ENCODE results near the gene LARP7. TPM values are rescaled to one million over a fixed set of nuclear protein-coding genes. Genes with fewer than 3 reads are reported as not detected.
A peak's percentile ranks its signal among the peaks of the same experiment; 100 is the strongest.

Gene LARP7
- total and polyA plus RNA-seq, 2 of the 8 experiments (the other 6 are each of a cell fraction or from before 2014, with no cell fraction given) = 9.3 to 38.3 TPM

GRCh38 chr4:112645541-112646329 lies 8.8 kb downstream of the LARP7 start:
- peak overlapping the region; percentile 94 to 100 (median 100); a peak in 7 of 8 replicates for H3K4me3 ChIP-seq (ENCODE audit: extremely low read depth in 1 of 4, insufficient read depth in 2 of 4, low read depth in 3 of 4, low read length in 4 of 4)
- DNase-seq (ENCODE audit: low read depth in 1 of 2, low spot score in 2 of 2) = peak; percentile 75 to 88
- H3K4me2 ChIP-seq (ENCODE audit: insufficient read depth in 1 of 2, low read depth in 2 of 2, low read length in 2 of 2) = peak overlapping the region; percentile 44 to 55; a peak in 3 of 4 replicates
- no peak overlapping the region for H2BK120ac ChIP-seq (replicated peaks; ENCODE audit: low read depth, low read length)
- H3K56ac ChIP-seq (replicated peaks; ENCODE audit: insufficient read length, low read depth, low read length) = no peak overlapping the region
- H2BK20ac ChIP-seq (ENCODE audit: low read length) = no peak overlapping the region
- CTCF ChIA-PET (ENCODE audit: partially characterized antibody) = interaction anchor here (0.6 to 3.8 kb wide), 10 partner anchors 8 to 293 kb away, joined by 3 to 17 read pairs (median 4); partner anchors contain the start of gene LARP7
- H3K79me2 ChIP-seq (ENCODE audit: control insufficient read depth in 1 of 2, insufficient read depth in 2 of 2, low read length in 2 of 2) = peaks cover 3 to 56% of the 10 kb centered on the region in 2 experiments; a peak in 2 of 4 replicates
- peaks cover 2% of the 10 kb centered on the region; the same call in 1 of the 2 replicates for H3K23me2 ChIP-seq (ENCODE audit: low read depth, low read length)
- H4K20me1 ChIP-seq (replicated peaks in 1 of 2; ENCODE audit: control insufficient read depth in 1 of 2, insufficient read depth in 2 of 2, low read length in 2 of 2) = no peaks in the 10 kb centered on the region
- H2BK15ac ChIP-seq (ENCODE audit: low read length) = no peak overlapping the region
- H3K18ac ChIP-seq (ENCODE audit: extremely low read depth, low read length) = no peak overlapping the region
- no peaks in the 10 kb centered on the region for H3K9me3 ChIP-seq (ENCODE audit: insufficient read depth in 2 of 2, low read depth in 1 of 2, low read length in 1 of 2)
- no peak overlapping the region for H2AK5ac ChIP-seq (ENCODE audit: low read depth, low read length)
- H4K5ac ChIP-seq (ENCODE audit: insufficient read length, low read depth, low read length) = no peak overlapping the region
- H2BK5ac ChIP-seq (ENCODE audit: low read depth, low read length) = no peak overlapping the region
- H3K4me1 ChIP-seq (replicated peaks in 1 of 4; ENCODE audit: control insufficient read depth in 3 of 4, insufficient read depth in 4 of 4, low read length in 3 of 4) = peaks cover 0 to 5% (median 1%) of the 10 kb centered on the region in 4 experiments; a peak in 2 of 7 replicates
- no peak overlapping the region for H3K4ac ChIP-seq (replicated peaks; ENCODE audit: insufficient read length, low read depth, low read length)
- H4K8ac ChIP-seq (ENCODE audit: extremely low read depth, insufficient read depth, low read length) = no peak overlapping the region
- peak overlapping the region; percentile 1 to 94 (median 57) for H3K9ac ChIP-seq (replicated peaks in 1 of 4; ENCODE audit: extremely low read depth in 1 of 4, low read depth in 3 of 4, low read length in 3 of 4)
- POLR2A ChIA-PET (ENCODE audit: partially characterized antibody) = interaction anchor here (0.7 to 9.8 kb wide), 37 partner anchors 10 to 336 kb away, joined by 3 to 612 read pairs (median 6); partner anchors contain the start of genes LARP7 and ZGRF1
- peaks cover 9 to 44% (median 25%) of the 10 kb centered on the region in 4 experiments; a peak in 6 of 8 replicates for H3K36me3 ChIP-seq (ENCODE audit: control insufficient read depth in 2 of 4, insufficient read depth in 4 of 4, low read length in 3 of 4)
- WGBS, 2 experiments (ENCODE audit: extremely low coverage in 1 of 2, insufficient coverage in 1 of 2, insufficient read length in 1 of 2, insufficient replicate concordance in 2 of 2, low coverage in 1 of 2, low lambda C conversion rate in 2 of 2, missing lambda C conversion rate in 1 of 2) = 2% methylated on average over 8 of the region's 8 CpGs; no CpG with 5 or more reads in 1 of the 2 experiments
- H3K14ac ChIP-seq (ENCODE audit: insufficient read length) = no peak overlapping the region
- H2AFZ ChIP-seq (ENCODE audit: low read length) = no peak overlapping the region
- FAIRE-seq = peak; percentile 92
- no peak overlapping the region for H2BK12ac ChIP-seq (ENCODE audit: low read depth, low read length)
- peaks cover 6% of the 10 kb centered on the region; the same call in 1 of the 2 replicates for H3K79me1 ChIP-seq (ENCODE audit: low read depth, low read length)
- H3K27ac ChIP-seq (ENCODE audit: low read depth, low read length) = peak overlapping the region; percentile 59; the same call in 1 of the 2 replicates
- no peak overlapping the region for H3K23ac ChIP-seq (ENCODE audit: insufficient read length)
- no peaks in the 10 kb centered on the region for H3K27me3 ChIP-seq (replicated peaks in 1 of 4; ENCODE audit: control insufficient read depth in 3 of 4, extremely low read depth in 1 of 4, insufficient read depth in 3 of 4, low read length in 3 of 4)
- no peak overlapping the region for H4K91ac ChIP-seq (replicated peaks; ENCODE audit: insufficient read length, low read length)
- TF ChIP-seq TAF1 (IDR thresholded peaks at IDR 0.05; ENCODE audit: low read depth, low read length) = peak; percentile 77

Data from H1 (cell line).